Body of pancreas (tissue), 4 donors: Measurements from ENCODE around the gene RUSC2.

Experiments used
- CTCF ChIP-seq, 7 experiments: fragments of 450-650 bp in 4 of 7; fragments of 200-600 bp in 3 of 7; sonication (generic) in 3 of 7; IDR thresholded peaks; one replicate each; pipeline ENCODE4 v1.5.1; 2016 to 2019; ENCODE audit warnings: antibody characterized with exemption in 7 of 7
- POLR2A ChIP-seq, 3 donors: fragments of 450-650 bp; IDR thresholded peaks; one replicate each; pipeline ENCODE4 v1.6.1; 2016; ENCODE audit warnings: antibody characterized with exemption in 3 of 3, mild to moderate bottlenecking in 2 of 3

- TF ChIP-seq CTCF (IDR thresholded peaks at IDR 0.05) (no peak), POLR2A (IDR thresholded peaks at IDR 0.05) (peak in 2 of 3 donors; percentile 11 to 19)
Measured at GRCh38 chr9:35538361-35539234, 48.7 kb downstream of the RUSC2 start.
